GM12878 (cell line): ENCODE measurements around the gene SWT1.

Experiments
- CREB1 ChIP-seq: IDR thresholded peaks from 2 replicates; pipeline ENCODE4 v1.6.1; 2012; ENCODE audit warnings: low read depth, mild to moderate bottlenecking, inconsistent platforms
- NKRF ChIP-seq: fragments of 450-650 bp; conservative IDR thresholded peaks from 2 replicates; pipeline ENCODE4 v1.6.1; 2017; ENCODE audit warnings: mild to moderate bottlenecking, moderate library complexity
- NR2C2 ChIP-seq: IDR thresholded peaks from 2 replicates; pipeline ENCODE4 v1.6.1; 2011; ENCODE audit warnings: borderline replicate concordance, low read depth; ENCODE audit not compliant: control insufficient read depth, insufficient read length
- ZSCAN29 ChIP-seq: fragments of 450-650 bp; IDR thresholded peaks from 2 replicates; pipeline ENCODE4 v1.6.1; 2017; ENCODE audit warnings: mild to moderate bottlenecking, moderate library complexity
- TF ChIP-seq, protein P1 (sequence below), 3 experiments: IDR thresholded peaks in 2 of 3; conservative IDR thresholded peaks in 1 of 3; 2 replicates each; pipeline ENCODE4 v1.5.1; 2011; ENCODE audit warnings: low read depth in 3 of 3, low read length in 3 of 3, mild to moderate bottlenecking in 3 of 3, control low read depth in 2 of 3, moderate library complexity in 2 of 3, inconsistent platforms in 1 of 3, mixed read lengths in 1 of 3; ENCODE audit not compliant: control insufficient read depth in 2 of 3, insufficient read depth in 1 of 3; ENCODE audit errors: extremely low read depth in 1 of 3

DNA sequence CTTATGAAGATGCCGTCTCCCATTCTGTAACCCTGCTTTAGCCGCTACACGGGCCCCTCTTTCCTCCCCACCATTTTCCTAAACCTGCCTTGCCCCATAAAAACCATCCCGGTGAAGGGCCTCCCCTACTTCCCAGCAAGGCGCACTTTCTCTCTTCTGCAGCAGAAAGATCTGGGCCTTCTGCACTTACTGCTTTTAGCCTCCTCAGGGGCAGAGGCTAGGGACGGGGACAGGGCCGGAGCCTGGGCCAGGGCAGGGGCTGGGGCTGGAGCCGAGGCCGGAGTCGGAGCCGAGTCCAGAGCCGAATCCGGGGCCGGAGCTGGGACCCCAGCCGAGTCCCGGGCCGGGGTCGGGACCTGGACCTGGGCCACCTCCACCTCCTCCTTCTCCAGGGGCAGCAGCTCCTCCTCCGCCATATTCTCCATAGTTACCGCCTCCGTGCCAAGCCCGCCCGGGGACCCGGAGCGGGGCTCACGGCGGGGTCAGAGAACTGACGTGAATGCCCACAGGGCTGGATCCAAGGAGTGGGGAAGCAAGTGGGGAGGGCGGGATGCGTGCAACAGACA lies 596 bp upstream of the SWT1 start:
- TF ChIP-seq, protein P1, sequence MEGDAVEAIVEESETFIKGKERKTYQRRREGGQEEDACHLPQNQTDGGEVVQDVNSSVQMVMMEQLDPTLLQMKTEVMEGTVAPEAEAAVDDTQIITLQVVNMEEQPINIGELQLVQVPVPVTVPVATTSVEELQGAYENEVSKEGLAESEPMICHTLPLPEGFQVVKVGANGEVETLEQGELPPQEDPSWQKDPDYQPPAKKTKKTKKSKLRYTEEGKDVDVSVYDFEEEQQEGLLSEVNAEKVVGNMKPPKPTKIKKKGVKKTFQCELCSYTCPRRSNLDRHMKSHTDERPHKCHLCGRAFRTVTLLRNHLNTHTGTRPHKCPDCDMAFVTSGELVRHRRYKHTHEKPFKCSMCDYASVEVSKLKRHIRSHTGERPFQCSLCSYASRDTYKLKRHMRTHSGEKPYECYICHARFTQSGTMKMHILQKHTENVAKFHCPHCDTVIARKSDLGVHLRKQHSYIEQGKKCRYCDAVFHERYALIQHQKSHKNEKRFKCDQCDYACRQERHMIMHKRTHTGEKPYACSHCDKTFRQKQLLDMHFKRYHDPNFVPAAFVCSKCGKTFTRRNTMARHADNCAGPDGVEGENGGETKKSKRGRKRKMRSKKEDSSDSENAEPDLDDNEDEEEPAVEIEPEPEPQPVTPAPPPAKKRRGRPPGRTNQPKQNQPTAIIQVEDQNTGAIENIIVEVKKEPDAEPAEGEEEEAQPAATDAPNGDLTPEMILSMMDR (IDR thresholded peaks at IDR 0.05 in 2 of 3, conservative IDR thresholded peaks at IDR 0.05 in 1 of 3; ENCODE audit: control insufficient read depth in 2 of 3, extremely low read depth in 1 of 3, insufficient read depth in 1 of 3, low read depth in 3 of 3, low read length in 3 of 3) = no peak
- peak; percentile 63; the same call in 1 of the 2 replicates for TF ChIP-seq NKRF
- TF ChIP-seq ZSCAN29 = no peak
- TF ChIP-seq CREB1 = no peak
- no peak for TF ChIP-seq NR2C2
